ENCODE results near the gene EPHB1. TPM values are rescaled to one million over a fixed set of nuclear protein-coding genes. Genes with fewer than 3 reads are reported as not detected.

Gene EPHB1
- total RNA-seq, 1 donor from 2014 or later, result 1.3 TPM

DNA sequence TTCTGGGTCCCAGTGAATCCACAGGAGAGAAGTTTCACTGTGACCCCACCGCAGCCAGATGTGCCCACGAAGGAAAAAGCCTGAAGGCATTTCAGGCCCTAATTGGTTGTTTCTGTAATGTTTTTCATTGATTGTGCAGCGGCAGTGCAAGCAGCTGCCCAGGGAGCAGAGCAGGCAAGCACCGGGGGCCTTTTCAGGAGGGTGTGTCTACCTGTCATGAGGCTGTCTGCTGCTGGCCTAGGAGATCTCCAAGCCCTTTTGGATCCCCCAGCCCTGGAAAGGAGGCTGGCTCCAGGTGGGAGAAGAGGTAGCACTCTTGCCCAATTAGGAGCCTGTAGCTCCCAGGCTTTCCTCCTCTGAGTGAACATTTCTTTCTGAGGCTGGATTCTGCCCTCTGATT lies 108.8 kb downstream of the EPHB1 start:
- no peaks in the 10 kb centered on the region for H3K36me3 Mint-ChIP-seq
- H3K4me3 Mint-ChIP-seq, result no peak overlapping the region
- H3K27ac Mint-ChIP-seq, result no peak overlapping the region
- peaks cover 26% of the 10 kb centered on the region for H3K27me3 Mint-ChIP-seq (ENCODE audit: low read depth)
- no peak for DNase-seq (ENCODE audit: low spot score in 2 of 2, unreplicated experiment in 2 of 2)
- TF ChIP-seq, protein P1, sequence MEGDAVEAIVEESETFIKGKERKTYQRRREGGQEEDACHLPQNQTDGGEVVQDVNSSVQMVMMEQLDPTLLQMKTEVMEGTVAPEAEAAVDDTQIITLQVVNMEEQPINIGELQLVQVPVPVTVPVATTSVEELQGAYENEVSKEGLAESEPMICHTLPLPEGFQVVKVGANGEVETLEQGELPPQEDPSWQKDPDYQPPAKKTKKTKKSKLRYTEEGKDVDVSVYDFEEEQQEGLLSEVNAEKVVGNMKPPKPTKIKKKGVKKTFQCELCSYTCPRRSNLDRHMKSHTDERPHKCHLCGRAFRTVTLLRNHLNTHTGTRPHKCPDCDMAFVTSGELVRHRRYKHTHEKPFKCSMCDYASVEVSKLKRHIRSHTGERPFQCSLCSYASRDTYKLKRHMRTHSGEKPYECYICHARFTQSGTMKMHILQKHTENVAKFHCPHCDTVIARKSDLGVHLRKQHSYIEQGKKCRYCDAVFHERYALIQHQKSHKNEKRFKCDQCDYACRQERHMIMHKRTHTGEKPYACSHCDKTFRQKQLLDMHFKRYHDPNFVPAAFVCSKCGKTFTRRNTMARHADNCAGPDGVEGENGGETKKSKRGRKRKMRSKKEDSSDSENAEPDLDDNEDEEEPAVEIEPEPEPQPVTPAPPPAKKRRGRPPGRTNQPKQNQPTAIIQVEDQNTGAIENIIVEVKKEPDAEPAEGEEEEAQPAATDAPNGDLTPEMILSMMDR (IDR thresholded peaks at IDR 0.05; ENCODE audit: unreplicated experiment), result no peak
- no peaks in the 10 kb centered on the region for H3K4me1 Mint-ChIP-seq
- no peaks in the 10 kb centered on the region for H3K9me3 Mint-ChIP-seq

- H3K27me3 Mint-ChIP-seq (ENCODE audit: low read depth), result peaks cover 26% of the 10 kb centered on the region
- TF ChIP-seq, protein P1 (IDR thresholded peaks at IDR 0.05; ENCODE audit: unreplicated experiment), result no peak
- no peak overlapping the region for H3K27ac Mint-ChIP-seq
- no peaks in the 10 kb centered on the region for H3K9me3 Mint-ChIP-seq
- no peaks in the 10 kb centered on the region for H3K36me3 Mint-ChIP-seq
- no peak overlapping the region for H3K4me3 Mint-ChIP-seq
- no peak for DNase-seq (ENCODE audit: low spot score in 2 of 2, unreplicated experiment in 2 of 2)
- no peaks in the 10 kb centered on the region for H3K4me1 Mint-ChIP-seq
Measured at GRCh38 chr3:134904241-134904771, 109.2 kb downstream of the EPHB1 start.

GRCh38 chr3:134904776-134905646 lies 110.0 kb downstream of the EPHB1 start:
- Mint-ChIP-seq H3K27me3 (ENCODE audit: low read depth) (peaks cover 26% of the 10 kb centered on the region), H3K36me3 (no peaks in the 10 kb centered on the region), H3K4me3 (no peak overlapping the region), H3K4me1 (no peaks in the 10 kb centered on the region), H3K27ac (no peak overlapping the region), H3K9me3 (no peaks in the 10 kb centered on the region)
- DNase-seq (ENCODE audit: low spot score in 2 of 2, unreplicated experiment in 2 of 2), result no peak
- TF ChIP-seq, protein P1 (IDR thresholded peaks at IDR 0.05; ENCODE audit: unreplicated experiment), result no peak

- Mint-ChIP-seq H3K9me3 (no peaks in the 10 kb centered on the region), H3K4me3 (no peak overlapping the region), H3K27ac (no peak overlapping the region), H3K4me1 (no peaks in the 10 kb centered on the region), H3K27me3 (ENCODE audit: low read depth) (peaks cover 26% of the 10 kb centered on the region), H3K36me3 (no peaks in the 10 kb centered on the region)
- no peak for DNase-seq (ENCODE audit: low spot score in 2 of 2, unreplicated experiment in 2 of 2)
- TF ChIP-seq, protein P1 (IDR thresholded peaks at IDR 0.05; ENCODE audit: unreplicated experiment), result no peak
Measured at GRCh38 chr3:134905647-134905935, 110.5 kb downstream of the EPHB1 start.

DNA sequence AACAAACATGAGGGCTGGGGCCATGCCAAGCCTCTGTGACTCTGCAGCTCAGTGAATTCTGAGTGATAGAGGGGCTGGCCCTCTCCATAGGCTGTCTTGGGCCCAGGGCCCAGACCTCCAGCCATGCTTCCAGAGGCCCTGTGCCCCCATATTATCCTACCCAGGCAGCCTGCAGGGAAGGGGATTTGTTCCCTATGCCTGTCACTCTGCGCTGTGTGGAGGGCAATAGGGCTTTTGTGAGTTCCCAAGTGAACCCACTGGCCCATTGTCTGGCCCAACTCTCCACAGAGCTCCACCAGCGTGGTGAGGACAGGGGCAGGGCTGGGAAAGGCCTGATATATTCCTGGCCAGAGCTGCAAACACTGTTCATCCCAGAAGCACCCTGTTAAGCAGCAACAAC lies 113.2 kb downstream of the EPHB1 start:
- TF ChIP-seq, protein P1 (IDR thresholded peaks at IDR 0.05; ENCODE audit: unreplicated experiment), result no peak
- no peak overlapping the region for H3K27ac Mint-ChIP-seq
- H3K36me3 Mint-ChIP-seq, result no peaks in the 10 kb centered on the region
- no peaks in the 10 kb centered on the region for H3K4me1 Mint-ChIP-seq
- H3K9me3 Mint-ChIP-seq, result no peaks in the 10 kb centered on the region
- no peak overlapping the region for H3K4me3 Mint-ChIP-seq
- peaks cover 19% of the 10 kb centered on the region for H3K27me3 Mint-ChIP-seq (ENCODE audit: low read depth)
- no peak for DNase-seq (ENCODE audit: low spot score in 2 of 2, unreplicated experiment in 2 of 2)
